Measurements from ENCODE around the gene LONP2.

- TF ChIP-seq POLR2A (IDR thresholded peaks at IDR 0.05) = no peak
- no peak for TF ChIP-seq CTCF (IDR thresholded peaks at IDR 0.05 in 8 of 11, conservative IDR thresholded peaks at IDR 0.05 in 3 of 11)
These were observed 123.4 kb downstream of the LONP2 start for GRCh38 chr16:48367441-48368049.

Measured in spleen (tissue), 7 donors.